NK-92 (cell line): ENCODE measurements around the gene RNASE13.

Source experiments
- DNase-seq: peaks from one replicate; lab custom pipeline; 2025; ENCODE audit not compliant: unreplicated experiment; lab: John Stamatoyannopoulos, UW

RNASE13 gene

GRCh38 chr14:21066882-21067502, 32.4 kb upstream of the RNASE13 start:
- DNase-seq, result no peak

DNA sequence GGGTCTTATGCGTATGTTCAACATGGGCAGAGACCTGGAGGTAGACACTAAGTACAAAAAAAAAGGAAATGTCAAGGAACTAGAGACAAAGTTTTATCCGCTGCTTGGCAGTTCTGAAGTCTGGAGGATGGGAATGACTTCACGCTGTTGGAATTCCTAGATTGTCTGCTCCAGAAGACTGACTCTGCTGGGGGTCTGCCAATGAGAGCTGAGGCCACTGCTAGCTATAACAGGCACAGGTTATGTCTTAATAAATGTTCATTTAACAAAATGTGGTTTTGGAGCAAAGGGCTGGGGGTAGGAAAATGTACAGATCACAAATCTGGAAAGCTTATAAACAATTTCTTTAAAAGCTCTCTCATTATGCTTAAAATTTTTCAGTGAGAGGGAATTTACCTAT, 28.9 kb upstream of the RNASE13 start:
- DNase-seq, result no peak

DNA sequence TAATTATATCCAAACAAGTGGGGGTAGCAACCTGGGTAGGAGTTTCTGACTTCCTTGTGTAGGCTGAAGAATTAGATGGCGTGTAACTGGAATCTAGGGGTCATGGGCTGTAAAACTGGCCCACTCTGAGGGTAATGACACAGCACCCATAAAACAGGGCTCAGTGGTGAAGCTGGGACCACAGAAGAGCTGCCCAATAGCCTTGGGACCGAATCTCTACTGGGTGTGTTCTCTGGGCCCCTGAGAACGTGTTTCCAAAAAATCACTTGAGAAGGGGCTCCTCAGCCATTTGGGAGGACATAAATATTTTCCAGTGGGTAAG, 26.7 kb upstream of the RNASE13 start:
- DNase-seq, result no peak

DNA sequence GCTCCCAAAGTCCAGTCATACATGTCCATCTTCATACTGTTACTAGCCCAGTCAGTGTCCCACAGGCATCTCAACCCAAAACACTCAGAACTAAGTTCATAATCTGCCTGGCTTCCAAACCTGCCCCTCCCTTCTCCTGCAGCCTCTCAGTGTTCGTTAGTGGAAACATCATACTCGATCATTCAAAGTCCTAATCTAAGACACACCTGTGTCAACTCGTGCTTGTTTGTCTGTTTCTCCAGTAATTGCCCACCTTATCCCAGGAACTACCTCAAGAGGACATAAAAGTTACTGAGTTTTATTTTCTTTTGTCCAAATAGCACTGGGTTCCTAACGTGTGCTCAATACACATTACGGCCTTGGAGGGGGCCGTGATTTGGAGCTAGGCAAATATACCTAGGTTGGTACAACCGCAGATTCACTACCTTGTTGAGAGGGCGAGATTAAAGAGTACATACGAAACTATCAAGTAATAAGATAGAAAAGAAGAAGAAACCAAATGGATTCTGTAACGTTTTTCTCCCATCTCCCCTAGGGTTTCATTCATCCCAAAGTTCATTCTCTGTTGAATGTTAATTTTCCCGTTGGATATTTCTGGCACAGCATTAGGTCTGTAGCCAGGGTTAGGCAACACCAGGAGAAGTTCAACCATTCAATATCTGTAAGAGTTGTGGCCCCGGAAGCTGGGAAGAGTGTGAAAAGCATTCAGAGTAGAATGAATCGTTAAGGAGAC, 26.2 kb upstream of the RNASE13 start:
- DNase-seq, result no peak

GRCh38 chr14:21059842-21060613, 25.4 kb upstream of the RNASE13 start:
- DNase-seq, result no peak

DNA sequence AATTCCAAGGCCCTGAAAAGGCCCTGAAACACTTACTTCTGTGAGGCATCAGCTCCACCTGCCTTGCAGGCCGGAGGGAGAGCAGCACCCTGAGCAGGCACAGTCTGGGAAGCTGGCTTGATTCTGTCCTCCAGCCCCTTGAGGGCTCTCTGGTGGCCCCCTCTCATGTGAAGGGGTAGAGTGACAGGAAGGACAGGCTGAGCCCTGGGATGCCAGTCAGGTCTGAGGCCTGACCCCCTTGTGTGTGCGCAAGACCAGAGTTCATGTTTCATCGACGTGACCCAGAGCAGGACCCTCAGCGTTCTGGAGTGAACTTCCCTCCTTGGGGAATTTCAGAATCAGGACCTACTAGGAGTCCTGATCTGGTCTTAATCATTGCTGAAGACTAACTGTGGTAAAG, 24.3 kb upstream of the RNASE13 start:
- no peak for DNase-seq

DNA sequence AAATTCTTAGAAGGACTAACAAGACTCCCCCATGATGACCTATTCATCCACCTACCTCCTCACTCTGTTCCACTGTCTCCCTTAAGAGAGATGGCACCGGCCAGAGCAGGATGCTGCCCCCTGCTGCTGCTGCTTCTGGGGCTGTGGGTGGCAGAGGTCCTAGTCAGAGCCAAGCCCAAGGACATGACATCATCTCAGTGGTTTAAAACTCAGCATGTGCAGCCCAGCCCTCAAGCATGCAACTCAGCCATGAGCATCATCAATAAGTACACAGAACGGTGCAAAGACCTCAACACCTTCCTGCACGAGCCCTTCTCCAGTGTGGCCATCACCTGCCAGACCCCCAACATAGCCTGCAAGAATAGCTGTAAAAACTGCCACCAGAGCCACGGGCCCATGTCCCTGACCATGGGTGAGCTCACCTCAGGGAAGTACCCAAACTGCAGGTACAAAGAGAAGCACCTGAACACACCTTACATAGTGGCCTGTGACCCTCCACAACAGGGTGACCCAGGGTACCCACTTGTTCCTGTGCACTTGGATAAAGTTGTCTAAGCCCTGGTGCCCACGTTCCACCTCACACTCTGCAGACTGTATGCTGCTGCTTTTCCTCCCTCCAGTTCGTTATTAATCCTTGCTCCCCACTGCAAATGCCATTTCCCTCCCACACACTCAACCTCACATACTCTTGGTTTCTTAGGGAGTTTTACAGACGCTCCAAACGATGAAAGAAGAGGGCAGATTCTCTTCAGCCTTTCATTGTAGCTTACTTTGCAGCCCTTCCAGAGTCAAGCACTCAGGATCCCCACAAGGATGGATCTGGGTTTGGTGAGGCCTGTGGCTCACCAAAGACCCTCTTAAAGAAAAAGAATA, 23.4 kb upstream of the RNASE13 start, which contains the start of gene RNASE8:
RNASE8 (plus strand) TSS at position 20 of the 873 bp plus-strand sequence; CDS start at position 91, 71 bp downstream.
- DNase-seq, result no peak

- no peak for DNase-seq
These were observed 22.0 kb upstream of the RNASE13 start for GRCh38 chr14:21056520-21057163.

DNA sequence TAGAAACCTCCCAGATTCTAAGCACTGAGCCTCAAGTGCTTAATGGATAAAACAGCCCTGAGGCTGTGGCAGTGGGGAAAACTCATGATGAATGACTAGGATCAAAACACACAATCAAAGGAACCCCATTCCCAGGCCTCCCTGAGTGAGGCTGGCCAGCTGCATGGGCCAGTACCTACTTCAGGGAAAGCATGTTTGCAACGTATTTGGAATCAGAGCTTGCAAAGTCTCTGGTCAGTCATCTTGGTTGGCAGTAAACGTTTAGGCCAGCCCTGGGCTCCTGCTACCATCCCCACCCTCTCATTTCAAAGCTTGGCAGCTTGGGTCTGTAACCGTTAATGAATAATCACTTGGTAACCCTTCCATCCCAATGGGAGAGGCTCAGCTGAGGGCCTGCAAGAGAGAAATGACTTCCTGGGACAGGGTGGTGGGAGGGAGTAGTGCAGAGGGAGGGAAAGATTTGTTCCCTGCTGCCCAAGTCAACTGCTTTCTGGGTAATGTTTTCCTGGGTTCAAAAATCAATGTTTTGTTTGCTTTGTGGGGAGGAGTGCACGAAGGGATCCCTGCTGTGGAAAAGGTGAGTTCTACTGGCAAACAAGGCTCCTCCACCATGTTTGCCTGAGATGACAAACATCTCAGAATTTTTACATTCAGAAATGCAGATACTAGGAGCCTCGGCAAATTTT, 21.0 kb upstream of the RNASE13 start:
- no peak for DNase-seq

GRCh38 chr14:21054768-21055145, 20.1 kb upstream of the RNASE13 start:
- DNase-seq, result no peak

DNA sequence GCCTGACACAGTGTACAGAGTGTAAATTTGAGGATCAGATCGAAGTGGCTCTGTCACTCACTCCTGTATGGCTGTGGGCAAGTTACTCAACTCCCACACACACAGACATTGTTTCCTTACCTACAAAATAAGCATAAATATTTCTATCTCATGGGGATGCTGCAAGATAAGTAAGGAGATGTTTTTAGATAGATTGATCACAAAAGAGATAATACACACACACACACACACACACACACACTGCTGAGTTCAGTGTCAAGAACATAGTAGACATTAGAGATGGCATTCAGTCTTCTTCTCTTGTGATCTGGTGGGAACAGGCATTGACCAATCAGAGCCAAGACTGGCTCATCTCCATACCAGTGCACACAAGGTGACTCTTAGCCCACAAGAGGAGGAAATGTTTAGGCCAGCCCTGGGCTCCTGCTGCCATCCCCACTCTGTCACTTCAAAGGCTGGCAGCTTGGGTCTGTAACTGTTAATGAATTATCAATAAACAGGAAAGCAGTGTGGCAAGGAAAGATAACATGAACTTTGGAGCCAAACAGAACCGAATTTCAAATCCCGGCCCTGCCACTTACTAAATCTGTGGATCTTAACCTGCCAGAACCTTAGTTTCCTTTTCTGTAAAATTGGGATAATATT, 19.6 kb upstream of the RNASE13 start:
- DNase-seq, result no peak

- no peak for DNase-seq
These were observed 18.8 kb upstream of the RNASE13 start for GRCh38 chr14:21053184-21054122.

DNA sequence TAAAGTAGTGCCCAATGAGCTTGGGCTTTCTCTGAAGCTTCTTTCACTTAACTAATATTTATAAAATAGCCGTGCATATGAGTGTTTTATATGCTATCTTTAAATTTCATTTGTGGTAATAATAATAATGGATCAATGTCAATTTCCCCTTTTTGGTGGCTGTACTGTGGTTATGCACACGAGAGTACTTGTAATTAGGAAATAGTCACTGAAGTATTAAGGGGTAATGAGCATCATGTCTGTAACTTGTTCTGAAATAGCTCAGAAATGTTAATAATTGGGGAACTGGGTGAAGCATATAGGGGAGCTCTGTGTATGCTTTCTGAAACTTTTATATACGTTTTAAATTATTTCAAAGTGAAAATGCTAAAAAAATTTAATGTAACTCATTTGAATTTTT, 16.0 kb upstream of the RNASE13 start:
- DNase-seq, result no peak

DNA sequence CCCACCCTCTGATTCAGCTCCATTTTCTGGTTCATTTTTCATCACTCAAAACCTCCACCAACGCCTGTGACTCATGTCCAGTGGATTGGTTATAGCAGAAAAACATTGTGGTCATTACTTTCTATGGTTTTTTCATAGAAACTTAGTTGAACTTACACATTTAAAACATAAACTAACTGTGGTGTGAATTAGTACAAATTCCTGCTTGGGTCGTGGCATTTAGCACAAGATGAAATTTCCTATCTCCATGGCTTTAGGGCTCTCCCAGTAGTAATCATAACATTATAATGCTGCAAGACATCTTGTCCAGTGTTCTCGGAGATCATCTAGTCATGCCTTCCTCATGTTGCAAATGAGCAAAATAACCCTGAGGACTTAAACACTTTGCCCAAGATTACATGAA, 14.7 kb upstream of the RNASE13 start:
- no peak for DNase-seq

DNA sequence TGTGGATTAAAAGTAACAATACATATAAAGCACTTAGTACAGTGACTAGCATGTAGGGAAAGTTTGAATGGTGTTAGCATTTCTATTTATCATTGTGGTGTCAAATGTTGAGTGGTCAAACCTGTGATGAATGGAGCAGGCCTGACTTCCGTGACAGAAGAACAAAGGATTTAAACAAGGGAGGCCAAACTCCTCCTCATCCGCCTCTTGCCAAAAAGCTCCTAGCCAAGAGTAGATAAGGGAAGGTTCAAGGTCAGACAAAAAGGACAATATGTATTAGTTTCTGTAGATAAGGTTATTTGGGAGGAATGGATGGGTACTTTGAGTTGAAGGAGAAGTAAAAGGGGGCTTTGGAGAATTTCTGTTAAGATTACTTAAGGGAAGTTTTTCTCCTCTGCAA, 14.0 kb upstream of the RNASE13 start:
- no peak for DNase-seq

DNA sequence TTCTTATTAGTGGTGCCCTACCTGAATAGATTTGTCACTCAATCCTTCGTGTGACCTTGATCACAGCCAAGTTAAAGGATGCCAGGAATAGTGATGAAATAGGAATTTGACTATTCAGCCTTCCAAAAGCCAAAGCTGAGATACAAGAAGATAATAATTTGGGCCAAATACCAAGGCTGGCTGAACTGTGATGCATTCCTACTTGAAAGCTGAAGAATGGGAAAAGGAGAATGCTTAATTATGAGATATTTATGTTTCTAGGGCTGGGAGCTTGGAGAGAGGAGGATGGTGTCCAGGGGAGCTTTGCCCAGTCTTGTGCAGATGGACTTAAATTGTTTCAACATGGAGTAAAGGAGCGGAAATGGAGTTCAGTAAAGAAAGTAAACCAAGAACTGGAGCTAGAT, 12.8 kb upstream of the RNASE13 start:
- DNase-seq, result no peak

DNA sequence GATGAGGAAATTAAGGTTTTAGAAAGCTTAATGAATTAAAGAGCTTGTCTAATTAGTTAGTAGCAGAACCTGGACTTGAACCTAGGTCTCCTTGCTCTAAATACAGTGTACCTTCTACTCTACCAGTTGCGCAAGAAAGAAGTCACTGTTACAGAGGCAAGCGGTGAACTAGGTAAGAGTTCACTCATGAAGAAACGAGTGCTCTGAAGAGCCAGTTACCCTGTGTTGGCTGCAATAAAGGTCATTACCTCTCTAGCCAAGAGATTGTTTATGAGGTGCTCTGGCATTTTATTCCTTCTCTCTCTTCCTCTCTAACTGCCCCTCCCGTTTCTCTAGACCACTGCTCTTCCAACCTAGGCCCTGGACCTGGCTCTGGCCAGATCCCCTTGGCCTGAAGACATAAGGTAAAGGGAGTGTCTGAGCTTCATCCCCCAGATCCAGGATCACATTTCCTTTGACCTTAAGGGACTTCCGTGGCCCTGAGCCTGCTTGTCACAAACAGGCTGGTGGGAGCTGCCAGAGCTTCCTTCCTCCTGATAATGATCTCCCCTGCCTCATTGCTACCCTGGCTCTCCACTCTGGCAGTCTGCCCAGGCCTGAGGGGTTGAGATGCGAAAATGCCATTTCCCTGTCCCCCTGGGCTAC, 9.5 kb upstream of the RNASE13 start:
- no peak for DNase-seq

GRCh38 chr14:21043387-21043973, 8.9 kb upstream of the RNASE13 start:
- no peak for DNase-seq
